Kidney (tissue), 14 donors: Measurements from ENCODE around the gene C20orf141. TPM values are rescaled to one million over a fixed set of nuclear protein-coding genes. Genes with fewer than 3 reads are reported as not detected.

ENCODE experiments used
- DNase-seq, 5 donors: peaks; one replicate each; pipeline ENCODE4 v3.0.0-alpha.2; 2013 to 2020
- FAIRE-seq: peaks from 2 replicates; lab custom pipeline; 2012; peaks lifted over from hg19 to GRCh38; lab: Jason Lieb, UNC
- H3K27ac ChIP-seq, 2 donors: one replicate each; pipeline ENCODE4 v1.7.0; 2013; ENCODE audit warnings: low read depth in 2 of 2, low read length in 2 of 2, inconsistent platforms in 1 of 2
- H3K27me3 ChIP-seq: one replicate; pipeline ENCODE4 v1.7.1; 2013; ENCODE audit warnings: low read length, inconsistent platforms; ENCODE audit not compliant: control insufficient read depth, insufficient read depth
- H3K36me3 ChIP-seq, 3 donors: one replicate each; pipeline versions ENCODE4 v1.7.0 to v1.7.1; 2013; ENCODE audit warnings: low read length in 3 of 3, control low read depth in 1 of 3, inconsistent platforms in 1 of 3; ENCODE audit not compliant: insufficient read depth in 3 of 3, control insufficient read depth in 2 of 3
- H3K4me1 ChIP-seq, 3 donors: one replicate each; pipeline versions ENCODE4 v1.7.0 to v1.7.1; 2013; ENCODE audit warnings: low read length in 3 of 3, inconsistent platforms in 1 of 3, low read depth in 1 of 3; ENCODE audit not compliant: control insufficient read depth in 2 of 3, insufficient read depth in 2 of 3
- H3K4me3 ChIP-seq, 3 donors: one replicate each; pipeline versions ENCODE4 v1.7.0 to v1.8.1; 2013; ENCODE audit warnings: low read length in 3 of 3, control low read depth in 1 of 3, inconsistent platforms in 1 of 3
- H3K9ac ChIP-seq, 3 donors: one replicate each; pipeline versions ENCODE4 v1.7.0 to v1.7.1; 2013; ENCODE audit warnings: low read length in 3 of 3, control low read depth in 1 of 3, inconsistent platforms in 1 of 3
- H3K9me3 ChIP-seq, 3 donors: one replicate each; pipeline versions ENCODE4 v1.7.0 to v1.7.1; 2013; ENCODE audit warnings: low read length in 3 of 3, control low read depth in 1 of 3, inconsistent platforms in 1 of 3; ENCODE audit not compliant: control insufficient read depth in 2 of 3, insufficient read depth in 1 of 3
- CTCF ChIP-seq: IDR thresholded peaks from 3 replicates; pipeline ENCODE4 v1.5.1; 2012; ENCODE audit warnings: mild to moderate bottlenecking, moderate library complexity, borderline replicate concordance; ENCODE audit not compliant: insufficient read depth; ENCODE audit errors: extremely low read depth
- intact Hi-C: fragments of 100-400 bp; cut with DNase I; formaldehyde crosslinking; loops from one replicate; pipeline ENCODE4 v1.11.1; 2022
- polyA plus RNA-seq: library from polyadenylated mRNA; stranded (reverse); fragments of 350-450 nt; fragmentation: Illumina TruSeq; extraction: RNeasy Lipid Tissue Mini Kit (QIAGEN cat#74804); gene quantifications from one replicate; pipeline ENCODE4 v1.2.3, GENCODE V29; 2014; ENCODE audit warnings: low read depth, low replicate concordance; ENCODE audit not compliant: insufficient read depth
- total RNA-seq: library from RNA; stranded (reverse); fragmentation: NEBNext Ultra II Directional; extraction: Animal tissue kit (Norgen Biotek cat#: 25700); gene quantifications from one replicate; pipeline ENCODE4 v1.2.1, GENCODE V29; 2021
- donor health status: control.
- donor health status: control.
- donor health status: control.
- donor health status: control.
- donor health status: control.
- donor health status: DM: yes; HTN: yes; CAD: no.
- donor health status: Normal renal cell carcinoma (clear cell type).

C20orf141 gene
- total and polyA plus RNA-seq, 2 donors from 2014 or later: not detected

- no peak for TF ChIP-seq CTCF
- no peaks in the 10 kb centered on the region for H3K9me3 ChIP-seq
- no peak overlapping the region for H3K27ac ChIP-seq
- FAIRE-seq (no peak), DNase-seq (no peak)
- no peak overlapping the region for H3K9ac ChIP-seq
- H3K27me3 ChIP-seq: no peaks in the 10 kb centered on the region
- no peak overlapping the region for H3K4me3 ChIP-seq
- intact Hi-C loops: no loop called here
- no peaks in the 10 kb centered on the region for H3K36me3 ChIP-seq
- H3K4me1 ChIP-seq: no peaks in the 10 kb centered on the region
Measured at GRCh38 chr20:2778602-2779321, 36.0 kb upstream of the C20orf141 start.

DNA sequence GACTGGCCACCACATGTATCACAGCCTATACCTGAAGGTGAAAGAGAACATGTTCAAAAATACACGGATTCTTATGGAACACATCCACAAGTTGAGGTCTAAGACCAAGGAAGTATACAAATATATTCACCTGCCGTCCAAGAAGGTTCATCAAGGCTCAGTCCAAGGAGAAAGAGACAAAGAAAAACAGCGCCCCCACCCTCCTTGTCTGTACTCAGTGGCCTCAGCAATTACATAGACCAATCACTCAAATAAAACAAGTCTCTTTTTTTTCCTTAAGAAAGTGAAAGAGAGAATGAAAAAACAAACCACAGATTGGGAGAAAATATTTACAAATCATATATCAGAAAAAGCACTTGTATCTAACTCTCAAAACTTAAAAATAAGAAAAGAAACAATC is 33.8 kb upstream of the C20orf141 start:
- H3K27me3 ChIP-seq: no peaks in the 10 kb centered on the region
- no peak overlapping the region for H3K4me3 ChIP-seq
- no peak for DNase-seq
- intact Hi-C loops: no loop called here
- no peaks in the 10 kb centered on the region for H3K36me3 ChIP-seq
- no peaks in the 10 kb centered on the region for H3K9me3 ChIP-seq
- no peaks in the 10 kb centered on the region for H3K4me1 ChIP-seq
- no peak for TF ChIP-seq CTCF
- no peak for FAIRE-seq
- H3K9ac ChIP-seq: no peak overlapping the region
- no peak overlapping the region for H3K27ac ChIP-seq

DNA sequence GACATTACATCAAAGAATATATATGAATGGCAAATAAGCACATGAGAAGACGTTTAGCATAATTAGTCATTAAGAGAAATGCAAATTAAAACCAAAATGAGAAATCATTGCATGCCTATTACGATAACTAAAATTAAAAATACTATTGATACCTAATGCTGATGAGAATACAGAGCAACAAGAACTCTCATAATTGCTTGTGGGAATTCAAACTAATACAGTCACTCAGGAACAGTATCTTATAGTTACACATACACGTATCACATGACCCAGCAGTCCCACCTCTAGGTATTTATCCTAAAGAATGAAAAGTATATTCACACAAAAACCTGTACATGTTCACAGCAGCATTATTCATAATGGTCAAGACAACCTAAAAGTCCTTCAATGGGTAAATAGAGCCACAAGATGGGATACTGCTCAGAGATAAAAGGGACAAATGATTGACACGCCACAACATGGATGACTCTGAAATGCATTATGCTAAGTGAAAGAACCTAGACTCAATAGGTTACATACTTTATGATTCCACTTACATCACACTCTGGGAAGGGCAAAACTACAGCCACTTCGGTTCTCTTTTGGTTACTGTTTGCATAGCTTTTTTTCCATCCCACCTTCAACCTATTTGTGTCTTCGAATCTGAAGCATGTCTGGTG is 30.8 kb upstream of the C20orf141 start:
- FAIRE-seq (no peak), DNase-seq (no peak)
- Histone ChIP-seq H3K4me1 (no peaks in the 10 kb centered on the region), H3K36me3 (no peaks in the 10 kb centered on the region), H3K27me3 (no peaks in the 10 kb centered on the region), H3K27ac (no peak overlapping the region), H3K9me3 (no peaks in the 10 kb centered on the region), H3K9ac (no peak overlapping the region), H3K4me3 (no peak overlapping the region)
- intact Hi-C loops: no loop called here
- no peak for TF ChIP-seq CTCF
